Hepatocyte (in vitro differentiated cells): ENCODE results near the gene KSR1.

Source experiments
- EZH2 ChIP-seq: fragments of 200-600 bp; sonication (generic); IDR thresholded peaks from 2 replicates; pipeline ENCODE4 v1.6.1; 2016; ENCODE audit warnings: antibody characterized with exemption, mild to moderate bottlenecking, borderline replicate concordance
- EZH2phosphoT487 ChIP-seq: fragments of 200-600 bp; sonication (generic); IDR thresholded peaks from one replicate; pipeline ENCODE4 v1.6.1; 2018; ENCODE audit warnings: antibody characterized with exemption, mild to moderate bottlenecking, low read depth, moderate library complexity; ENCODE audit not compliant: unreplicated experiment, severe bottlenecking
- TF ChIP-seq, protein P1 (sequence below): fragments of 200-600 bp; sonication (generic); IDR thresholded peaks from 2 replicates; pipeline ENCODE4 v1.5.1; 2016; ENCODE audit warnings: antibody characterized with exemption, mild to moderate bottlenecking; ENCODE audit not compliant: poor library complexity

DNA sequence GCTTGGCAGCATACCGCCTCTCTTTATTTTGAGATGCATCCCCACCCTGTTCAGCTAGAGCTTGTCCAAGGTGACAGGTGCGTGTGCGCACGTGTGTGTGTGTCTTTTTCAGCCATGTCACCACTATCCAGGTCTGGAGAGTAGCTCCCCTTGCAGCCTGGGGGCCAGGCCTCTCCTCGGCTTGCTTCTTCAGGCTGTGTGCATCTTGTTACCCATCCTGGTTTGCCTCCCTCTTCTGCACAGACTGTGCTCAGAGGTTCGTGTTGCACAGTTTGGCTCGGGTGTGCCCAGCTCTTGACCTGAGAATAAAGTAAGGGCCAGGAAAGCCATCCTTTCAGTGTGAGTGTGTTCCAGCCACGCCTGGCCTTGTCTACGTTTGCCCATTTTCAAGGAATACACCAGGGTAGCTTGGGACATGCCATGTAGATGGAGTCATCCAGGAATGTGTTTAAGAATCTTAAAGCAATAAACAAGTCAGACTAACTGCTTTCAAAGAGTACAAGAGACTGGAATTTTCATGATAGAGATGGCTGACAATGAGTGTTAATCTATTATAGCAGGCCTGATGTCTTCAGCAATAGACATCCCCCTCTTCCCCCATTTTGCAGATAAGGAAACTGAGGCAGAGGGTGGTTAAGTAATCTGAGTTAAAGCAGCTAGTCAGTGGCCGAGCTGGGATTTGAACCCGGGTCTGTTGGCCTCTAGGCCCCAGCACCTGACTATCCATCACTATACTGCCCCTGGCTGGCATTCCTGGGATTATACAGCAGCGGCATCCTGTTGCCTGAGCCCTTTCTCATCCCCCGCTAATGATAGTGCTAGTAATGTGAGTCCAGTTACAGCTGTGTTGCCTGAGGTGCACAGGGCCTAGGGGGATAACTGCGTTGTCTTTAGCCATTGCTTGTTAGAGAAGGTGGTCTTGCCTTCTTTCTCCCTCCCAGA, 77.9 kb downstream of the KSR1 start:
- TF ChIP-seq, protein P1, sequence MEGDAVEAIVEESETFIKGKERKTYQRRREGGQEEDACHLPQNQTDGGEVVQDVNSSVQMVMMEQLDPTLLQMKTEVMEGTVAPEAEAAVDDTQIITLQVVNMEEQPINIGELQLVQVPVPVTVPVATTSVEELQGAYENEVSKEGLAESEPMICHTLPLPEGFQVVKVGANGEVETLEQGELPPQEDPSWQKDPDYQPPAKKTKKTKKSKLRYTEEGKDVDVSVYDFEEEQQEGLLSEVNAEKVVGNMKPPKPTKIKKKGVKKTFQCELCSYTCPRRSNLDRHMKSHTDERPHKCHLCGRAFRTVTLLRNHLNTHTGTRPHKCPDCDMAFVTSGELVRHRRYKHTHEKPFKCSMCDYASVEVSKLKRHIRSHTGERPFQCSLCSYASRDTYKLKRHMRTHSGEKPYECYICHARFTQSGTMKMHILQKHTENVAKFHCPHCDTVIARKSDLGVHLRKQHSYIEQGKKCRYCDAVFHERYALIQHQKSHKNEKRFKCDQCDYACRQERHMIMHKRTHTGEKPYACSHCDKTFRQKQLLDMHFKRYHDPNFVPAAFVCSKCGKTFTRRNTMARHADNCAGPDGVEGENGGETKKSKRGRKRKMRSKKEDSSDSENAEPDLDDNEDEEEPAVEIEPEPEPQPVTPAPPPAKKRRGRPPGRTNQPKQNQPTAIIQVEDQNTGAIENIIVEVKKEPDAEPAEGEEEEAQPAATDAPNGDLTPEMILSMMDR = no peak
- TF ChIP-seq EZH2 (no peak), EZH2phosphoT487 (no peak)
